ENCODE measurements around the gene WDR31. TPM values are rescaled to one million over a fixed set of nuclear protein-coding genes. Genes with fewer than 3 reads are reported as not detected.
"Not testable (repeated sequence)": the region's sequence is repeated elsewhere in the genome, so short reads cannot be mapped to it uniquely, and the experiment has no call there.

The WDR31 gene
- polyA plus RNA-seq, 1 donor (not counting 4 experiments of a cell fraction or from before 2014, with no cell fraction given): 0.94 TPM

GRCh38 chr9:113296796-113297558 is 43.1 kb downstream of the WDR31 start:
- no peak for TF ChIP-seq EZH2 (IDR thresholded peaks at IDR 0.05; ENCODE audit: low read length)
- TF ChIP-seq CTCF (optimal IDR thresholded peaks at IDR 0.05 in 1 of 3, IDR thresholded peaks at IDR 0.05 in 1 of 3, conservative IDR thresholded peaks at IDR 0.05 in 1 of 3; ENCODE audit: extremely low read depth in 1 of 3, insufficient read depth in 2 of 3, low read length in 3 of 3): no peak

GRCh38 chr9:113296247-113296646 is 43.8 kb downstream of the WDR31 start:
- H3K4me2 ChIP-seq (ENCODE audit: control insufficient read depth, extremely low read depth, insufficient read depth, low read depth, low read length); H3K4me3 ChIP-seq (ENCODE audit: control insufficient read depth in 2 of 3, extremely low read depth in 1 of 3, insufficient read depth in 2 of 3, low read depth in 1 of 3, low read length in 3 of 3); H3K27me3 ChIP-seq (ENCODE audit: control insufficient read depth, extremely low read depth, insufficient read depth, low read length); H3K9me1 ChIP-seq (ENCODE audit: control insufficient read depth, extremely low read depth, insufficient read depth, low read length); FAIRE-seq; H4K20me1 ChIP-seq (ENCODE audit: control insufficient read depth, extremely low read depth, insufficient read depth, low read length); H3K27ac ChIP-seq (ENCODE audit: control insufficient read depth, insufficient read depth, low read length); H3K4me1 ChIP-seq (ENCODE audit: control insufficient read depth, extremely low read depth, insufficient read depth, low read length); H2AFZ ChIP-seq (ENCODE audit: control insufficient read depth, low read length); H3K9ac ChIP-seq (ENCODE audit: control insufficient read depth, extremely low read depth, insufficient read depth, low read length); H3K36me3 ChIP-seq (ENCODE audit: control insufficient read depth in 2 of 2, extremely low read depth in 1 of 2, insufficient read depth in 2 of 2, low read length in 2 of 2); H3K9me3 ChIP-seq (ENCODE audit: control insufficient read depth, low read depth, low read length); dilution Hi-C loops (cut with MboI; ENCODE audit: extremely low pct_ligation_motif_present, low sequenced_read_pairs); H3K79me2 ChIP-seq (ENCODE audit: control insufficient read depth, insufficient read depth, low read length); DNase-seq (ENCODE audit: low read depth, low spot score): not testable (repeated sequence)

More at GRCh38 chr9:113296796-113297558, 43.1 kb downstream of the WDR31 start:
- H3K9me3 ChIP-seq (ENCODE audit: control insufficient read depth, low read depth, low read length): no peaks in the 10 kb centered on the region
- no peak overlapping the region for H3K4me3 ChIP-seq (ENCODE audit: control insufficient read depth in 2 of 3, extremely low read depth in 1 of 3, insufficient read depth in 2 of 3, low read depth in 1 of 3, low read length in 3 of 3)
- dilution Hi-C loops (cut with MboI; ENCODE audit: extremely low pct_ligation_motif_present, low sequenced_read_pairs): no loop called here
- H3K27ac ChIP-seq (ENCODE audit: control insufficient read depth, insufficient read depth, low read length): no peak overlapping the region
- H2AFZ ChIP-seq (ENCODE audit: control insufficient read depth, low read length): no peak overlapping the region
- no peak for FAIRE-seq
- H3K4me2 ChIP-seq (ENCODE audit: control insufficient read depth, extremely low read depth, insufficient read depth, low read depth, low read length): no peak overlapping the region
- no peaks in the 10 kb centered on the region for H3K79me2 ChIP-seq (ENCODE audit: control insufficient read depth, insufficient read depth, low read length)
- no peak for DNase-seq (ENCODE audit: low read depth, low spot score)
- no peaks in the 10 kb centered on the region for H3K9me1 ChIP-seq (ENCODE audit: control insufficient read depth, extremely low read depth, insufficient read depth, low read length)
- H3K4me1 ChIP-seq (ENCODE audit: control insufficient read depth, extremely low read depth, insufficient read depth, low read length): no peaks in the 10 kb centered on the region
- peaks cover 4 to 7% of the 10 kb centered on the region in 2 experiments for H3K36me3 ChIP-seq (ENCODE audit: control insufficient read depth in 2 of 2, extremely low read depth in 1 of 2, insufficient read depth in 2 of 2, low read length in 2 of 2)
- H3K9ac ChIP-seq (ENCODE audit: control insufficient read depth, extremely low read depth, insufficient read depth, low read length): no peak overlapping the region
- H3K27me3 ChIP-seq (ENCODE audit: control insufficient read depth, extremely low read depth, insufficient read depth, low read length): no peaks in the 10 kb centered on the region
- no peaks in the 10 kb centered on the region for H4K20me1 ChIP-seq (ENCODE audit: control insufficient read depth, extremely low read depth, insufficient read depth, low read length)

Data from keratinocyte (primary cell).